Measurements from ENCODE around the gene B4GALT4.
"Not testable (repeated sequence)": the region's sequence is repeated elsewhere in the genome, so short reads cannot be mapped to it uniquely, and the experiment has no call there.

The B4GALT4 gene

GRCh38 chr3:119240591-119241434 lies at the start of gene B4GALT4:
TSS of gene B4GALT4 (minus strand) at chr3:119240878. CDS start at chr3:119230099, 10,779 bp downstream.
- DNase-seq: peak; percentile 46 to 92 (median 84)
- intact Hi-C loops (cut with DNase I): loop anchor here (5.0 kb wide), 2 partner anchors 94 to 359 kb away; partner anchors contain the start of gene TEX55

GRCh38 chr3:119289404-119289770 lies 48.7 kb upstream of the B4GALT4 start:
- DNase-seq: no peak
- intact Hi-C loops (cut with DNase I): no loop called here

- intact Hi-C loops (cut with DNase I): no loop called here
- no peak for DNase-seq
Measured at GRCh38 chr3:119288669-119289403, 48.2 kb upstream of the B4GALT4 start.

GRCh38 chr3:119279584-119280243 lies 39.0 kb upstream of the B4GALT4 start:
- intact Hi-C loops (cut with DNase I): no loop called here
- peak in 3 of 42 donors; percentile 33 to 37 (median 34) for DNase-seq

- DNase-seq: peak in 27 of 42 donors; percentile 15 to 70 (median 42)
- intact Hi-C loops (cut with DNase I): no loop called here
Measured at GRCh38 chr3:119279101-119279554, 38.5 kb upstream of the B4GALT4 start.

GRCh38 chr3:119276680-119277079 lies 36.0 kb upstream of the B4GALT4 start:
- intact Hi-C loops (cut with DNase I): no loop called here
- no peak for DNase-seq

GRCh38 chr3:119270212-119270611 lies 29.5 kb upstream of the B4GALT4 start:
- intact Hi-C loops (cut with DNase I): not testable (repeated sequence)

GRCh38 chr3:119261055-119261454 lies 20.4 kb upstream of the B4GALT4 start:
- no peak for DNase-seq
- intact Hi-C loops (cut with DNase I): no loop called here

More at GRCh38 chr3:119270212-119270611, 29.5 kb upstream of the B4GALT4 start:
- DNase-seq: not testable (repeated sequence)

- intact Hi-C loops (cut with DNase I): no loop called here
- DNase-seq: no peak
Measured at GRCh38 chr3:119259821-119260220, 19.1 kb upstream of the B4GALT4 start.

- no peak for DNase-seq
- intact Hi-C loops (cut with DNase I): no loop called here
Measured at GRCh38 chr3:119258915-119259314, 18.2 kb upstream of the B4GALT4 start.

GRCh38 chr3:119257654-119258410 lies 17.2 kb upstream of the B4GALT4 start:
- intact Hi-C loops (cut with DNase I): no loop called here
- DNase-seq: no peak

- intact Hi-C loops (cut with DNase I): no loop called here
- DNase-seq: no peak
Measured at GRCh38 chr3:119257111-119257510, 16.4 kb upstream of the B4GALT4 start.

GRCh38 chr3:119255214-119255613 lies 14.5 kb upstream of the B4GALT4 start:
- no peak for DNase-seq
- intact Hi-C loops (cut with DNase I): no loop called here

GRCh38 chr3:119245778-119246177 lies 5.1 kb upstream of the B4GALT4 start:
- peak in 3 of 42 donors; percentile 23 to 48 (median 36) for DNase-seq
- intact Hi-C loops (cut with DNase I): no loop called here

- DNase-seq: no peak
- intact Hi-C loops (cut with DNase I): loop anchor here (5.0 kb wide), 2 partner anchors 96 to 361 kb away; partner anchors contain the start of gene TEX55
Measured at GRCh38 chr3:119243712-119244111, 3.0 kb upstream of the B4GALT4 start.

GRCh38 chr3:119243058-119243529 lies 2.4 kb upstream of the B4GALT4 start:
- intact Hi-C loops (cut with DNase I): loop anchor here (5.0 kb wide), 2 partner anchors 96 to 361 kb away; partner anchors contain the start of gene TEX55
- DNase-seq: not testable (repeated sequence)

GRCh38 chr3:119242387-119243057 lies 1.8 kb upstream of the B4GALT4 start:
- not testable (repeated sequence) for DNase-seq
- intact Hi-C loops (cut with DNase I): loop anchor here (5.0 kb wide), 2 partner anchors 95 to 360 kb away; partner anchors contain the start of gene TEX55

Measured in head of caudate nucleus (tissue), 42 donors.